Measurements from ENCODE around the gene KRTAP19-5.

KRTAP19-5 gene

GRCh38 chr21:30502041-30502440 lies at the start of gene KRTAP19-5:
Gene KRTAP19-5, minus strand, starts transcription at chr21:30502141. Its CDS starts 51 bp downstream, at chr21:30502090.
- H3K27me3 ChIP-seq (ENCODE audit: insufficient read depth, low read length): no peaks in the 10 kb centered on the region

GRCh38 chr21:30541764-30542163 lies 39.8 kb upstream of the KRTAP19-5 start, which contains the start of gene KRTAP19-6:
Gene KRTAP19-6, minus strand, starts transcription at chr21:30541864. Its CDS starts 31 bp downstream, at chr21:30541833.
- Histone ChIP-seq H3K9me3 (ENCODE audit: low read length) (no peaks in the 10 kb centered on the region), H3K4me3 (ENCODE audit: low read depth, low read length, poor library complexity, severe bottlenecking) (no peak within 1 kb of the TSS), H3K79me2 (ENCODE audit: insufficient read depth, low read length) (no peaks in the 10 kb centered on the region), H2AFZ (ENCODE audit: low read length) (no peak within 1 kb of the TSS), H3K9ac (ENCODE audit: low read length) (no peak within 1 kb of the TSS), H3K4me2 (ENCODE audit: low read length) (no peak within 1 kb of the TSS), H3F3A (ENCODE audit: insufficient read depth, low read length) (no peaks in the 10 kb centered on the region), H3K9me2 (ENCODE audit: low read depth, low read length) (no peaks in the 10 kb centered on the region), H3K4me1 (ENCODE audit: insufficient read depth, low read length, severe bottlenecking) (no peaks in the 10 kb centered on the region), H3K27ac (ENCODE audit: low read depth, low read length, poor library complexity, severe bottlenecking) (no peak within 1 kb of the TSS), H3K27me3 (ENCODE audit: insufficient read depth, low read length) (no peaks in the 10 kb centered on the region), H4K20me1 (ENCODE audit: insufficient read depth, low read length) (no peaks in the 10 kb centered on the region), H3K36me3 (ENCODE audit: insufficient read depth, low read length) (no peaks in the 10 kb centered on the region)
- TF ChIP-seq EZH2 (IDR thresholded peaks at IDR 0.05; ENCODE audit: borderline replicate concordance, low read length) (no peak), CTCF (IDR thresholded peaks at IDR 0.05; ENCODE audit: low read length) (no peak)

More at GRCh38 chr21:30502041-30502440, at the start of gene KRTAP19-5:
- Histone ChIP-seq H3K4me3 (ENCODE audit: low read depth, low read length, poor library complexity, severe bottlenecking) (no peak within 1 kb of the TSS), H3K4me2 (ENCODE audit: low read length) (no peak within 1 kb of the TSS), H3K9ac (ENCODE audit: low read length) (no peak within 1 kb of the TSS), H3K27ac (ENCODE audit: low read depth, low read length, poor library complexity, severe bottlenecking) (no peak within 1 kb of the TSS), H2AFZ (ENCODE audit: low read length) (no peak within 1 kb of the TSS), H3K36me3 (ENCODE audit: insufficient read depth, low read length) (no peaks in the 10 kb centered on the region), H4K20me1 (ENCODE audit: insufficient read depth, low read length) (no peaks in the 10 kb centered on the region), H3K9me3 (ENCODE audit: low read length) (no peaks in the 10 kb centered on the region), H3F3A (ENCODE audit: insufficient read depth, low read length) (no peaks in the 10 kb centered on the region), H3K79me2 (ENCODE audit: insufficient read depth, low read length) (no peaks in the 10 kb centered on the region), H3K9me2 (ENCODE audit: low read depth, low read length) (no peaks in the 10 kb centered on the region), H3K4me1 (ENCODE audit: insufficient read depth, low read length, severe bottlenecking) (no peaks in the 10 kb centered on the region)
- TF ChIP-seq EZH2 (IDR thresholded peaks at IDR 0.05; ENCODE audit: borderline replicate concordance, low read length): no peak

GRCh38 chr21:30518876-30519275 lies 16.9 kb upstream of the KRTAP19-5 start:
- Histone ChIP-seq H3F3A (ENCODE audit: insufficient read depth, low read length) (no peaks in the 10 kb centered on the region), H3K9me2 (ENCODE audit: low read depth, low read length) (no peaks in the 10 kb centered on the region), H3K4me1 (ENCODE audit: insufficient read depth, low read length, severe bottlenecking) (no peaks in the 10 kb centered on the region), H3K4me2 (ENCODE audit: low read length) (no peak overlapping the region), H3K9me3 (ENCODE audit: low read length) (no peaks in the 10 kb centered on the region), H3K27ac (ENCODE audit: low read depth, low read length, poor library complexity, severe bottlenecking) (no peak overlapping the region), H3K36me3 (ENCODE audit: insufficient read depth, low read length) (no peaks in the 10 kb centered on the region), H2AFZ (ENCODE audit: low read length) (no peak overlapping the region), H3K9ac (ENCODE audit: low read length) (no peak overlapping the region), H3K4me3 (ENCODE audit: low read depth, low read length, poor library complexity, severe bottlenecking) (no peak overlapping the region), H3K79me2 (ENCODE audit: insufficient read depth, low read length) (no peaks in the 10 kb centered on the region), H4K20me1 (ENCODE audit: insufficient read depth, low read length) (no peaks in the 10 kb centered on the region), H3K27me3 (ENCODE audit: insufficient read depth, low read length) (no peaks in the 10 kb centered on the region)
- TF ChIP-seq EZH2 (IDR thresholded peaks at IDR 0.05; ENCODE audit: borderline replicate concordance, low read length) (no peak), CTCF (IDR thresholded peaks at IDR 0.05; ENCODE audit: low read length) (no peak)

GRCh38 chr21:30515681-30516080 lies 13.7 kb upstream of the KRTAP19-5 start:
- H4K20me1 ChIP-seq (ENCODE audit: insufficient read depth, low read length): no peaks in the 10 kb centered on the region
- no peak overlapping the region for H3K4me2 ChIP-seq (ENCODE audit: low read length)
- no peaks in the 10 kb centered on the region for H3K36me3 ChIP-seq (ENCODE audit: insufficient read depth, low read length)
- no peaks in the 10 kb centered on the region for H3K9me2 ChIP-seq (ENCODE audit: low read depth, low read length)
- H2AFZ ChIP-seq (ENCODE audit: low read length): no peak overlapping the region
- no peaks in the 10 kb centered on the region for H3K79me2 ChIP-seq (ENCODE audit: insufficient read depth, low read length)
- no peaks in the 10 kb centered on the region for H3K27me3 ChIP-seq (ENCODE audit: insufficient read depth, low read length)
- H3K9me3 ChIP-seq (ENCODE audit: low read length): no peaks in the 10 kb centered on the region
- no peak overlapping the region for H3K27ac ChIP-seq (ENCODE audit: low read depth, low read length, poor library complexity, severe bottlenecking)
- no peaks in the 10 kb centered on the region for H3K4me1 ChIP-seq (ENCODE audit: insufficient read depth, low read length, severe bottlenecking)
- no peak for TF ChIP-seq EZH2 (IDR thresholded peaks at IDR 0.05; ENCODE audit: borderline replicate concordance, low read length)
- no peak for TF ChIP-seq CTCF (IDR thresholded peaks at IDR 0.05; ENCODE audit: low read length)
- H3K4me3 ChIP-seq (ENCODE audit: low read depth, low read length, poor library complexity, severe bottlenecking): no peak overlapping the region
- H3F3A ChIP-seq (ENCODE audit: insufficient read depth, low read length): no peaks in the 10 kb centered on the region
- H3K9ac ChIP-seq (ENCODE audit: low read length): no peak overlapping the region

All from OCI-LY1 (cell line).